ENCODE data around the gene NF1. TPM values are rescaled to one million over a fixed set of nuclear protein-coding genes. Genes with fewer than 3 reads are reported as not detected.
"Not testable (repeated sequence)": the region's sequence is repeated elsewhere in the genome, so short reads cannot be mapped to it uniquely, and the experiment has no call there.

NF1 gene
- total RNA-seq, 4 donors from 2014 or later = 66.1 to 107 (median 90.9) TPM

GRCh38 chr17:31374503-31374902 lies 279.7 kb downstream of the NF1 start:
- DNase-seq (ENCODE audit: low spot score in 2 of 2) = no peak
- no peak overlapping the region for H3K27ac ChIP-seq
- H3K9me3 ChIP-seq = no peaks in the 10 kb centered on the region
- H3K36me3 ChIP-seq = peaks cover 0 to 24% (median 0%) of the 10 kb centered on the region in 3 donors
- WGBS, 2 donors = 98% methylated on average over 2 of the region's 2 CpGs
- no peaks in the 10 kb centered on the region for H3K27me3 ChIP-seq
- TF ChIP-seq EP300 (IDR thresholded peaks at IDR 0.05) (no peak), CTCF (IDR thresholded peaks at IDR 0.05) (no peak), POLR2A (IDR thresholded peaks at IDR 0.05) (no peak)
- no peak overlapping the region for H3K4me3 ChIP-seq
- H3K4me1 ChIP-seq = peaks cover 0 to 3% (median 0%) of the 10 kb centered on the region in 4 donors

GRCh38 chr17:31378638-31379037 lies 283.9 kb downstream of the NF1 start:
- no peaks in the 10 kb centered on the region for H3K27me3 ChIP-seq
- no peak overlapping the region for H3K27ac ChIP-seq
- H3K36me3 ChIP-seq = peaks cover 0 to 36% (median 6%) of the 10 kb centered on the region in 3 donors
- no peak overlapping the region for H3K4me3 ChIP-seq
- no peaks in the 10 kb centered on the region for H3K9me3 ChIP-seq
- TF ChIP-seq POLR2A (IDR thresholded peaks at IDR 0.05) = no peak
- peaks cover 0 to 6% (median 0%) of the 10 kb centered on the region in 4 donors for H3K4me1 ChIP-seq
- no peak for DNase-seq (ENCODE audit: low spot score in 2 of 2)

- no peak overlapping the region for H3K4me3 ChIP-seq
- no peaks in the 10 kb centered on the region for H3K9me3 ChIP-seq
- H3K27ac ChIP-seq = no peak overlapping the region
- DNase-seq (ENCODE audit: low spot score in 2 of 2) = no peak
- 98 to 99% methylated on average over 1 of the region's 1 CpG for WGBS, 2 donors
- TF ChIP-seq CTCF (IDR thresholded peaks at IDR 0.05) (no peak), POLR2A (IDR thresholded peaks at IDR 0.05) (no peak), EP300 (IDR thresholded peaks at IDR 0.05) (no peak)
- peaks cover 0 to 26% (median 6%) of the 10 kb centered on the region in 3 donors for H3K36me3 ChIP-seq
- peaks cover 0 to 6% (median 0%) of the 10 kb centered on the region in 4 donors for H3K4me1 ChIP-seq
- no peaks in the 10 kb centered on the region for H3K27me3 ChIP-seq
Measured at GRCh38 chr17:31379597-31380205, 284.9 kb downstream of the NF1 start.

GRCh38 chr17:31381165-31381668 lies 286.4 kb downstream of the NF1 start:
- peaks cover 0 to 23% (median 6%) of the 10 kb centered on the region in 3 donors for H3K36me3 ChIP-seq
- H3K27ac ChIP-seq = no peak overlapping the region
- peaks cover 0 to 6% (median 0%) of the 10 kb centered on the region in 4 donors for H3K4me1 ChIP-seq
- no peaks in the 10 kb centered on the region for H3K9me3 ChIP-seq
- DNase-seq (ENCODE audit: low spot score in 2 of 2) = no peak
- TF ChIP-seq EP300 (IDR thresholded peaks at IDR 0.05) (no peak), POLR2A (IDR thresholded peaks at IDR 0.05) (no peak), CTCF (IDR thresholded peaks at IDR 0.05) (no peak)
- no peaks in the 10 kb centered on the region for H3K27me3 ChIP-seq
- no peak overlapping the region for H3K4me3 ChIP-seq

- H3K27me3 ChIP-seq; H3K9me3 ChIP-seq; DNase-seq (ENCODE audit: low spot score in 2 of 2); H3K27ac ChIP-seq; H3K4me3 ChIP-seq; H3K4me1 ChIP-seq: not testable (repeated sequence)
- WGBS, 2 donors = 88 to 92% methylated on average over 11 of the region's 11 CpGs
- H3K36me3 ChIP-seq = peaks cover 0 to 22% (median 6%) of the 10 kb centered on the region in 3 donors
Measured at GRCh38 chr17:31382668-31383275, 288.0 kb downstream of the NF1 start.

GRCh38 chr17:31383488-31383887 lies 288.7 kb downstream of the NF1 start:
- DNase-seq (ENCODE audit: low spot score in 2 of 2); H3K4me3 ChIP-seq; H3K9me3 ChIP-seq; H3K27me3 ChIP-seq; H3K4me1 ChIP-seq; H3K27ac ChIP-seq: not testable (repeated sequence)
- H3K36me3 ChIP-seq = peaks cover 0 to 20% (median 6%) of the 10 kb centered on the region in 3 donors
- WGBS, 2 donors = 89 to 91% methylated on average over 6 of the region's 6 CpGs

Measured in tibial nerve (tissue), 4 donors.